ENCODE measurements around the gene TACC2.

TACC2 gene

GRCh38 chr10:122290334-122290733, 301.4 kb downstream of the TACC2 start:
- H3K4me3 ChIP-seq (ENCODE audit: low read depth, low read length) = no peak overlapping the region
- in situ Hi-C loops (cut with HindIII; ENCODE audit: low sequenced_read_pairs) = no loop called here
- DNase-seq (ENCODE audit: low read depth) = no peak
- no peak for TF ChIP-seq CTCF (IDR thresholded peaks at IDR 0.05; ENCODE audit: low read depth, low read length, missing control alignments)

GRCh38 chr10:122290833-122291532, 302.0 kb downstream of the TACC2 start:
- TF ChIP-seq CTCF (IDR thresholded peaks at IDR 0.05; ENCODE audit: low read depth, low read length, missing control alignments) = no peak
- in situ Hi-C loops (cut with HindIII; ENCODE audit: low sequenced_read_pairs) = no loop called here
- no peak overlapping the region for H3K4me3 ChIP-seq (ENCODE audit: low read depth, low read length)
- no peak for DNase-seq (ENCODE audit: low read depth)

GRCh38 chr10:122291739-122292138, 302.8 kb downstream of the TACC2 start:
- in situ Hi-C loops (cut with HindIII; ENCODE audit: low sequenced_read_pairs) = no loop called here
- no peak for TF ChIP-seq CTCF (IDR thresholded peaks at IDR 0.05; ENCODE audit: low read depth, low read length, missing control alignments)

GRCh38 chr10:122292376-122292775, 303.4 kb downstream of the TACC2 start:
- no peak overlapping the region for H3K4me3 ChIP-seq (ENCODE audit: low read depth, low read length)
- no peak for TF ChIP-seq CTCF (IDR thresholded peaks at IDR 0.05; ENCODE audit: low read depth, low read length, missing control alignments)
- no peak for DNase-seq (ENCODE audit: low read depth)
- in situ Hi-C loops (cut with HindIII; ENCODE audit: low sequenced_read_pairs) = no loop called here

More at GRCh38 chr10:122291739-122292138, 302.8 kb downstream of the TACC2 start:
- no peak overlapping the region for H3K4me3 ChIP-seq (ENCODE audit: low read depth, low read length)
- no peak for DNase-seq (ENCODE audit: low read depth)

- TF ChIP-seq CTCF (IDR thresholded peaks at IDR 0.05; ENCODE audit: low read depth, low read length, missing control alignments) = no peak
- in situ Hi-C loops (cut with HindIII; ENCODE audit: low sequenced_read_pairs) = no loop called here
- no peak overlapping the region for H3K4me3 ChIP-seq (ENCODE audit: low read depth, low read length)
- DNase-seq (ENCODE audit: low read depth) = no peak
These were observed 304.4 kb downstream of the TACC2 start for GRCh38 chr10:122293156-122293960.

- DNase-seq (ENCODE audit: low read depth) = no peak
- H3K4me3 ChIP-seq (ENCODE audit: low read depth, low read length) = no peak overlapping the region
- TF ChIP-seq CTCF (IDR thresholded peaks at IDR 0.05; ENCODE audit: low read depth, low read length, missing control alignments) = no peak
- in situ Hi-C loops (cut with HindIII; ENCODE audit: low sequenced_read_pairs) = no loop called here
These were observed 305.0 kb downstream of the TACC2 start for GRCh38 chr10:122293961-122294380.

All from astrocyte of the cerebellum (primary cell).